Measurements from ENCODE around the gene SPTSSA.

SPTSSA gene

DNA sequence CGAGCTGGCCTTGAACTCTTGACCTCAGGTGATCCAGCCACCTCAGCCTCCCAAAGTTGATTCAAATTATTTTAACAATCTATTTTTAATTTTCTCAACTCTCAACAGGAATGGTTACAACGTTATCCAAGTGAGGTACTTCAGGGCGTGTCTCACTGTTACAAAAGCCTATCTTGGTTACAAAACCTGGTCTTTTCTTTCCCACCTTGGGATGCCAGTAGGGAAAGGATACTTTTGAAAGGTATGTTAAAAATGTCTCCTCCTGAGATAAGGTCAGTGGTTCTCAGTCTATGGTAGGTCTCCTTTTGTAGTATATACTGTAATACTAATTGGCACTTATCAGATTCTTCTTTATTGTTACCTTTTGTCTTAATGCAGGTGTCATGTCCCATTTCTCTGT lies 4.9 kb downstream of the SPTSSA start:
- peaks cover 17% of the 10 kb centered on the region for H3K4me1 ChIP-seq
- peaks cover 55% of the 10 kb centered on the region for H4K20me1 ChIP-seq
- no peak overlapping the region for H3K27ac ChIP-seq
- no peak overlapping the region for H3K9ac ChIP-seq
- no peak overlapping the region for H3K4me3 ChIP-seq
- H3K4me2 ChIP-seq = no peak overlapping the region
- H3K27me3 ChIP-seq = no peaks in the 10 kb centered on the region
- H3K36me3 ChIP-seq = peaks cover 52% of the 10 kb centered on the region
- TF ChIP-seq Cebpa-rat (IDR thresholded peaks at IDR 0.05) = no peak
- no peaks in the 10 kb centered on the region for H3K9me3 ChIP-seq

DNA sequence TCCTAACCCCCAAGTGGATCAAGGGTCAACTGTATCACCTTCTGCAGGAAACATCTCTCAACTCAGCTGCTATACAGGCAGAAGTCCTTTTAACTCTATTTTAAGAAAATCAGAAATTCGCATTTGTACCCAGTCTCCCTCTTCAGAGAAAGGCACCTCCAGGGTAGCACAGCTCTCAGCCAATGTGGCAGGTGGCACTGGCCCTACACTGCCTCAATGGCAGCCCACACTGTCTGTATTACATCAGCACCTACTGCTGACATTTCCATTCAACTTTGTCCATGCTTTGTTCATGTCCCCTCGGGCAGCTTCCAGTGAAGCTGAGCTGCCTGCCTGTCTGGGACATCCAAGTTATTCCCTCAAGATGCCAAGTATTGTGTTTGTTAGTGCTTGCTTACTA lies 8.8 kb downstream of the SPTSSA start:
- H3K27me3 ChIP-seq = no peaks in the 10 kb centered on the region
- no peak for TF ChIP-seq Cebpa-rat (IDR thresholded peaks at IDR 0.05)
- no peak overlapping the region for H3K4me3 ChIP-seq
- no peak overlapping the region for H3K27ac ChIP-seq
- no peak overlapping the region for H3K4me2 ChIP-seq
- H3K9me3 ChIP-seq = no peaks in the 10 kb centered on the region; the same call in 1 of the 2 replicates
- peaks cover 84% of the 10 kb centered on the region for H3K36me3 ChIP-seq
- H3K9ac ChIP-seq = no peak overlapping the region
- no peaks in the 10 kb centered on the region for H3K4me1 ChIP-seq
- H4K20me1 ChIP-seq = peaks cover 53% of the 10 kb centered on the region

DNA sequence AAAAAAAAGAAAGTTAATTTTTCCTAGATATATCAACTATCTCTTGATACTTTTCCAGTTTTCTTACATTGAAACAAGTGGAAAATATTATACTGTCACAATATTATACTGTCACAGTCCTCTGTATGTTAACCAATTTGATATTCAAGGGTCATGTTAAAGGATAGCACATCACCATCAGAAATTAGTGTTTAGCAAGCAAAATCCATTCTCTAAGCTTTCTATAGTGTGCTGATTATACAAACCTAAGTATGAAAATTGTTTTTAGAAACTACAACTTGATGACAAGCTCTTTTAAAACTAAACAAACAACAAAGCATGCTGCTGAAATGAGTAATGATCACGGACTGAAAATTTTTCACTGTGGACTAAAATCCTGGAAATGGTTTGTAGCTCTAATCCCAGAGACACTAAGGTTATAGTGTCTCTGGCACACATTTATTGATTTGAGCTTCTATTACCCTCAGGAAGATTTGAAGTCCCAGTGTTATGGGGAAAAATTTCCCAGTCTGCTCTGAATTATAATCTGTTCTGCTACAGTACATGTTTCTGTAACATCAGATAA lies 9.7 kb downstream of the SPTSSA start:
- no peak overlapping the region for H3K4me3 ChIP-seq
- no peak overlapping the region for H3K9ac ChIP-seq
- H3K9me3 ChIP-seq = no peaks in the 10 kb centered on the region; the same call in 1 of the 2 replicates
- peaks cover 53% of the 10 kb centered on the region for H4K20me1 ChIP-seq
- no peak overlapping the region for H3K4me2 ChIP-seq
- no peaks in the 10 kb centered on the region for H3K27me3 ChIP-seq
- no peaks in the 10 kb centered on the region for H3K4me1 ChIP-seq
- peaks cover 89% of the 10 kb centered on the region for H3K36me3 ChIP-seq
- H3K27ac ChIP-seq = no peak overlapping the region
- no peak for TF ChIP-seq Cebpa-rat (IDR thresholded peaks at IDR 0.05)

DNA sequence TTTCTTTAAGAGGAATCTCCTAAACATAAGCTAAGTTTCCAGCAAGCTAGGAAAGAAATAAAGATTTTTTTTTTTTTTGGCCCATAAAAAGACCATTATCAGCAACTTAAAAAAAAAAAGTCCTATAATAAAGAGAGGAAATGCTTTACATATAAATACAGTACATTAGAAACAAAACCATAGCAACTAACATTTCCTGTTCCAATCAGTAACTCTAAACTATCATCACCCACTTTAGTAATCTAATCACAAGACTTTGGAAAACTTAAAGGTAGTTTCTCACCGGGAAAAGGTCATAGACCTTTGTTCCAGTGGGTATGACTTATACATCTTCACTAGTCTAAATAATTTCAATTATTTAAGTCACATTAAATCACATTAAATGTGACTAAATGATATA lies 11.1 kb downstream of the SPTSSA start:
- Histone ChIP-seq H3K4me1 (no peaks in the 10 kb centered on the region), H3K4me3 (no peak overlapping the region), H3K27me3 (no peaks in the 10 kb centered on the region), H3K4me2 (no peak overlapping the region), H4K20me1 (peaks cover 53% of the 10 kb centered on the region), H3K9ac (no peak overlapping the region), H3K36me3 (peaks cover 89% of the 10 kb centered on the region), H3K9me3 (peaks cover 3% of the 10 kb centered on the region; the same call in 1 of the 2 replicates), H3K27ac (no peak overlapping the region)
- TF ChIP-seq Cebpa-rat (IDR thresholded peaks at IDR 0.05) = no peak

GRCh38 chr14:34450542-34450915 lies 11.5 kb downstream of the SPTSSA start:
- Histone ChIP-seq H4K20me1 (peaks cover 53% of the 10 kb centered on the region), H3K9me3 (peaks cover 7% of the 10 kb centered on the region; the same call in 1 of the 2 replicates), H3K27ac (no peak overlapping the region), H3K27me3 (no peaks in the 10 kb centered on the region), H3K36me3 (peaks cover 86% of the 10 kb centered on the region), H3K4me3 (no peak overlapping the region), H3K9ac (no peak overlapping the region), H3K4me2 (no peak overlapping the region), H3K4me1 (no peaks in the 10 kb centered on the region)
- TF ChIP-seq Cebpa-rat (IDR thresholded peaks at IDR 0.05) = no peak

GRCh38 chr14:34449819-34450541 lies 12.1 kb downstream of the SPTSSA start:
- TF ChIP-seq Cebpa-rat (IDR thresholded peaks at IDR 0.05) = no peak
- no peaks in the 10 kb centered on the region for H3K27me3 ChIP-seq
- H3K4me2 ChIP-seq = no peak overlapping the region
- H3K27ac ChIP-seq = no peak overlapping the region
- H3K4me1 ChIP-seq = no peaks in the 10 kb centered on the region
- no peak overlapping the region for H3K4me3 ChIP-seq
- H4K20me1 ChIP-seq = peaks cover 47% of the 10 kb centered on the region
- peaks cover 10% of the 10 kb centered on the region; the same call in 1 of the 2 replicates for H3K9me3 ChIP-seq
- H3K36me3 ChIP-seq = peaks cover 86% of the 10 kb centered on the region
- no peak overlapping the region for H3K9ac ChIP-seq

DNA sequence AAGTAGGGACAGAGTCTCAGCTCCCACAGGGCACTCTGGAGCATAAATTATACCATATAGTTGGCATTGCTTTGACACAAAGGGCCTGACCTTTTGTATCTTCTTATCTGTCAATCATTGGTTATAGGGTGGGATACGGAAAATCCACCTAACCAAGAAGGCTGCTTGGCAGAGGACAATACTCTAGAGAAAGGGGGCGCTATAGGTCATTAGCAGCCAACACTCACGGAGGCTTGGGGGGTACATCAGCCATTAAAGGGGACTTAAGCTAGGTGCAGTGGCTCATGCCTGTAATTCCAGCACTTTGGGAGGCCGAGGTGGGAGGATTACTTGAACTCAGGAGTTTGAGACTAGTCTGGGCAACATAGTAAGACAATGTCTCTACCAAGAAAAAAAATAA lies 22.9 kb downstream of the SPTSSA start:
- Histone ChIP-seq H3K27ac (no peak overlapping the region), H3K9ac (no peak overlapping the region), H3K4me2 (no peak overlapping the region), H3K36me3 (peaks cover 46% of the 10 kb centered on the region), H3K4me1 (no peaks in the 10 kb centered on the region), H3K4me3 (no peak overlapping the region), H3K9me3 (peaks cover 13% of the 10 kb centered on the region), H4K20me1 (peaks cover 28% of the 10 kb centered on the region; the same call in 1 of the 2 replicates), H3K27me3 (no peaks in the 10 kb centered on the region)
- no peak for TF ChIP-seq Cebpa-rat (IDR thresholded peaks at IDR 0.05)

- Histone ChIP-seq H3K27ac (no peak overlapping the region), H3K27me3 (no peaks in the 10 kb centered on the region), H3K4me2 (no peak overlapping the region), H3K9ac (no peak overlapping the region), H3K4me3 (no peak overlapping the region), H3K9me3 (peaks cover 8% of the 10 kb centered on the region), H4K20me1 (peaks cover 28% of the 10 kb centered on the region; the same call in 1 of the 2 replicates), H3K36me3 (peaks cover 45% of the 10 kb centered on the region), H3K4me1 (no peaks in the 10 kb centered on the region)
- no peak for TF ChIP-seq Cebpa-rat (IDR thresholded peaks at IDR 0.05)
Measured at GRCh38 chr14:34438438-34438837, 23.6 kb downstream of the SPTSSA start.

- H3K4me1 ChIP-seq = no peaks in the 10 kb centered on the region
- peaks cover 28% of the 10 kb centered on the region; the same call in 1 of the 2 replicates for H4K20me1 ChIP-seq
- H3K4me3 ChIP-seq = no peak overlapping the region
- H3K27ac ChIP-seq = no peak overlapping the region
- TF ChIP-seq Cebpa-rat (IDR thresholded peaks at IDR 0.05) = no peak
- H3K27me3 ChIP-seq = no peaks in the 10 kb centered on the region
- H3K9ac ChIP-seq = no peak overlapping the region
- H3K36me3 ChIP-seq = peaks cover 49% of the 10 kb centered on the region
- H3K9me3 ChIP-seq = peaks cover 8% of the 10 kb centered on the region
- H3K4me2 ChIP-seq = no peak overlapping the region
Measured at GRCh38 chr14:34437729-34438080, 24.3 kb downstream of the SPTSSA start.

GRCh38 chr14:34436960-34437728 lies 24.9 kb downstream of the SPTSSA start:
- H3K27ac ChIP-seq = no peak overlapping the region
- no peaks in the 10 kb centered on the region for H3K27me3 ChIP-seq
- H3K36me3 ChIP-seq = peaks cover 43% of the 10 kb centered on the region
- no peak overlapping the region for H3K4me2 ChIP-seq
- H3K9ac ChIP-seq = no peak overlapping the region
- H3K9me3 ChIP-seq = 0 out of 2 replicates have a peak, but pooled peaks cover 4% of the 10 kb centered on the region
- H4K20me1 ChIP-seq = peaks cover 28% of the 10 kb centered on the region; the same call in 1 of the 2 replicates
- no peak overlapping the region for H3K4me3 ChIP-seq
- no peak for TF ChIP-seq Cebpa-rat (IDR thresholded peaks at IDR 0.05)
- H3K4me1 ChIP-seq = no peaks in the 10 kb centered on the region

All from BLaER1 (cell line).